ENCODE measurements around the gene IL1RAPL1.

IL1RAPL1 gene

DNA sequence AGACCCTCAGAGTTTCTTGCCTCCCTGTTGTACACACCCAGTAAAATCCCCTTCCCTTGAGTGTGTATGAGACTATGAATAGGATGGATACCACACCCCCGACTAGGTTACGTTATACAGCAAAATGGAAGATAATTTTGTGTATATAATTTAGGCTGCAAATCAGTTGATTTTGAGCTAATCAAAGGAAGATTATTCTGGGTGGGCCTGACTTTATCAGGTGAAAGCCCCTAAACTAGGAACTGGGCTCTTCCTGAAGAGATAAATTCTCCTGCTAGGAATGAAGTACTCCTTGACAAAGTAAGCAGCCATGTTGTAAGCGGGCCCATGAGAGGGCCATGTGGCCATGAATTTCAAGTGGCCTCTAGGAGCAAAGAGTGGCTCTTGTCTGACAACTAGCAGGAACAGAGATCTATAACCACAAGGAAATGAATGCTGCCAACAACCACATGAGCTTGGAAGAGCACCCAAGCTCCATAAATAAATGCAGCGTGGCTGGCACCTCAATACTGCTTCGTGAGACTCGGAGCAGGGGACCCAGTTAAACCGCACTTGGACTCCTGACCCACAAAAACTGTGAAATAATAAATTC, 646.4 kb downstream of the IL1RAPL1 start:
- no peak overlapping the region for H3K4me3 Mint-ChIP-seq
- no peaks in the 10 kb centered on the region for H3K27me3 Mint-ChIP-seq
- H3K9me3 Mint-ChIP-seq (ENCODE audit: low read depth) = peaks cover 3% of the 10 kb centered on the region
- H3K27ac Mint-ChIP-seq = no peak overlapping the region
- H3K4me1 Mint-ChIP-seq (ENCODE audit: low read depth) = no peaks in the 10 kb centered on the region
- H3K36me3 Mint-ChIP-seq = no peaks in the 10 kb centered on the region

DNA sequence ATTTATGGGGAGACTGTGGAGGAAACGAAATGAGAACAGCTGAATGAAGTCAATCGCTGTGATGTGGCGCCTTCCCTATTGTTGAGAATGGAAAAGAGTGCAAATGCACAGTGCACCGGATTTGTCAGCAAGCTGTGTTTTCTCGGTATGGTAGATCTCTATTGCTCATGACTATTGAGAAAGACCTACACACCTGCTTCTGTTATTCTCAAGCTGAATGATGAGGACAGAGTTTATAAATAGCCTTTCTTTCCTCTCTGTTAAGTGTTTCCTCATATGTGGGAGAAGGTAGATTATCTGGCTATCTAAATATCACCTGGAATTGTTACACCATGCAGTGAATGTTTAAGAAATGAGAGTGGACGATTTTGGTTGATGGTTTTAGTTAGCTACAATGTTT, 650.7 kb downstream of the IL1RAPL1 start:
- H3K27ac Mint-ChIP-seq = no peak overlapping the region
- peaks cover 3% of the 10 kb centered on the region for H3K9me3 Mint-ChIP-seq (ENCODE audit: low read depth)
- H3K4me3 Mint-ChIP-seq = no peak overlapping the region
- no peaks in the 10 kb centered on the region for H3K27me3 Mint-ChIP-seq
- H3K4me1 Mint-ChIP-seq (ENCODE audit: low read depth) = no peaks in the 10 kb centered on the region
- no peaks in the 10 kb centered on the region for H3K36me3 Mint-ChIP-seq

- Mint-ChIP-seq H3K9me3 (ENCODE audit: low read depth) (peaks cover 3% of the 10 kb centered on the region), H3K4me3 (no peak overlapping the region), H3K36me3 (no peaks in the 10 kb centered on the region), H3K27ac (no peak overlapping the region), H3K4me1 (ENCODE audit: low read depth) (no peaks in the 10 kb centered on the region), H3K27me3 (no peaks in the 10 kb centered on the region)
Observed at GRCh38 chrX:29241809-29242208, 654.6 kb downstream of the IL1RAPL1 start.

- no peaks in the 10 kb centered on the region for H3K36me3 Mint-ChIP-seq
- no peak overlapping the region for H3K27ac Mint-ChIP-seq
- H3K27me3 Mint-ChIP-seq = no peaks in the 10 kb centered on the region
- peaks cover 3% of the 10 kb centered on the region for H3K9me3 Mint-ChIP-seq (ENCODE audit: low read depth)
- no peaks in the 10 kb centered on the region for H3K4me1 Mint-ChIP-seq (ENCODE audit: low read depth)
- no peak overlapping the region for H3K4me3 Mint-ChIP-seq
Observed at GRCh38 chrX:29242856-29243255, 655.6 kb downstream of the IL1RAPL1 start.

DNA sequence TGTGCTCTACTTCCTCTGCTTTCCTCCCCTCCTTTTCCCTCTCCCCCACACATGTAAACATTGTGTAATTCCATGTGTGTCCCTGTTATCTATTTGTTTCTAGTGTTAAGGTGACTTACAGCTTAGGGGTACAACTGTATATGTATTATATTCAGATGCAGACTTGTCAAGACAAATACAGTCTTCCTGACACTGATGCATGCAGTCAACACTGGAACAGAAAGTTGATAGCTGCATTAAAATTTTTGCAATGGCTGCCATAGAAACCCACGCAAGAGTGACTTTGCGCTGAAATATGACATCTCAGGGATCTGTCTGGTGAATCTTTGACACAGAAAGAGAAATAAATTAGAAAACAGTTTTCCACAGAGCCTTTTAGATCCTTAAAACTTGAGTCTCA, 656.7 kb downstream of the IL1RAPL1 start:
- Mint-ChIP-seq H3K9me3 (ENCODE audit: low read depth) (no peaks in the 10 kb centered on the region), H3K4me3 (no peak overlapping the region), H3K36me3 (no peaks in the 10 kb centered on the region), H3K4me1 (ENCODE audit: low read depth) (no peaks in the 10 kb centered on the region), H3K27ac (no peak overlapping the region), H3K27me3 (no peaks in the 10 kb centered on the region)

GRCh38 chrX:29254515-29254914, 667.3 kb downstream of the IL1RAPL1 start:
- Mint-ChIP-seq H3K36me3 (no peaks in the 10 kb centered on the region), H3K9me3 (ENCODE audit: low read depth) (no peaks in the 10 kb centered on the region), H3K4me1 (ENCODE audit: low read depth) (no peaks in the 10 kb centered on the region), H3K27ac (no peak overlapping the region), H3K27me3 (no peaks in the 10 kb centered on the region), H3K4me3 (no peak overlapping the region)

DNA sequence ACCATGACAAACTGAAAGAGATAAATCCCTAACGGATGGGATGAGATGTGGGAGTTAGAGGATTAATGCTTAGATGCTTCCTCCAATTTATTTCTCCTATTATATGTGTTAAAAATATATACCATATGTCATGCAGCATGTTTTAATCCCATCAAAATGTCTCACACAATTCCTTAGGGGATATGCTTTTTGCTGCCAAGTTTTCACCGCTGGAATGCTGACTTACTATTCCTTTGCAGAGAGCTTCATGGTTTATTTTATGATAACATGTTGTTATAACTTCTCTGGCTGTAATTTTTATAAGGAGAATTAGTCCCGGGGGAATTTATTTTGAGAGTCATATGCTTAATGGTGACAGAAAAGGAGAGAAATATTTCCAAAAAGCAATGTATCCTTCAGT, 670.3 kb downstream of the IL1RAPL1 start:
- H3K36me3 Mint-ChIP-seq = no peaks in the 10 kb centered on the region
- no peaks in the 10 kb centered on the region for H3K4me1 Mint-ChIP-seq (ENCODE audit: low read depth)
- no peaks in the 10 kb centered on the region for H3K9me3 Mint-ChIP-seq (ENCODE audit: low read depth)
- no peaks in the 10 kb centered on the region for H3K27me3 Mint-ChIP-seq
- no peak overlapping the region for H3K4me3 Mint-ChIP-seq
- H3K27ac Mint-ChIP-seq = no peak overlapping the region

- Mint-ChIP-seq H3K4me3 (no peak overlapping the region), H3K4me1 (ENCODE audit: low read depth) (no peaks in the 10 kb centered on the region), H3K27me3 (no peaks in the 10 kb centered on the region), H3K9me3 (ENCODE audit: low read depth) (no peaks in the 10 kb centered on the region), H3K36me3 (no peaks in the 10 kb centered on the region), H3K27ac (no peak overlapping the region)
Observed at GRCh38 chrX:29269390-29269789, 682.1 kb downstream of the IL1RAPL1 start.

DNA sequence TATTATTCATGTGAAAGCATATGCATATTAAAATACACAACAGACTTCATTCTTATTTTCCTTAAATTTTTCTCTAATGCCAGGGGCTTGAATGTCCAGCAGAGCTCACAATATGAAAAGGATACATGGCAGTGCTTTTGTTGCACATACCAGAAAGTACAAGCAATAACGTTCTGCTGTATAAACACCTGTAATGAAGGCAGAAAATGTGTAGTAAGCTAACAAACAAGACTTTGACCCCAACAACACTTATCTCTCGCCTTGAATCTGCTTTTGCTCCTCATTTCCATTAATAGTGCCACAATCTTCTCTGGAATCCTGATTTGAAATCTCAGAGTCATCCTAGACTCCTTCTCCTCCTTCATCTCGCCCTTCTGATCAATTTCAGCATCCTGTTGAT, 687.3 kb downstream of the IL1RAPL1 start:
- Mint-ChIP-seq H3K27me3 (no peaks in the 10 kb centered on the region), H3K4me3 (no peak overlapping the region)

GRCh38 chrX:29275928-29276327, 688.7 kb downstream of the IL1RAPL1 start:
- no peaks in the 10 kb centered on the region for H3K9me3 Mint-ChIP-seq (ENCODE audit: low read depth)
- no peak overlapping the region for H3K4me3 Mint-ChIP-seq
- no peaks in the 10 kb centered on the region for H3K4me1 Mint-ChIP-seq (ENCODE audit: low read depth)
- H3K36me3 Mint-ChIP-seq = no peaks in the 10 kb centered on the region
- H3K27me3 Mint-ChIP-seq = no peaks in the 10 kb centered on the region
- no peak overlapping the region for H3K27ac Mint-ChIP-seq

More for the DNA sequence above, 687.3 kb downstream of the IL1RAPL1 start:
- Mint-ChIP-seq H3K9me3 (ENCODE audit: low read depth) (no peaks in the 10 kb centered on the region), H3K27ac (no peak overlapping the region), H3K4me1 (ENCODE audit: low read depth) (no peaks in the 10 kb centered on the region), H3K36me3 (no peaks in the 10 kb centered on the region)

DNA sequence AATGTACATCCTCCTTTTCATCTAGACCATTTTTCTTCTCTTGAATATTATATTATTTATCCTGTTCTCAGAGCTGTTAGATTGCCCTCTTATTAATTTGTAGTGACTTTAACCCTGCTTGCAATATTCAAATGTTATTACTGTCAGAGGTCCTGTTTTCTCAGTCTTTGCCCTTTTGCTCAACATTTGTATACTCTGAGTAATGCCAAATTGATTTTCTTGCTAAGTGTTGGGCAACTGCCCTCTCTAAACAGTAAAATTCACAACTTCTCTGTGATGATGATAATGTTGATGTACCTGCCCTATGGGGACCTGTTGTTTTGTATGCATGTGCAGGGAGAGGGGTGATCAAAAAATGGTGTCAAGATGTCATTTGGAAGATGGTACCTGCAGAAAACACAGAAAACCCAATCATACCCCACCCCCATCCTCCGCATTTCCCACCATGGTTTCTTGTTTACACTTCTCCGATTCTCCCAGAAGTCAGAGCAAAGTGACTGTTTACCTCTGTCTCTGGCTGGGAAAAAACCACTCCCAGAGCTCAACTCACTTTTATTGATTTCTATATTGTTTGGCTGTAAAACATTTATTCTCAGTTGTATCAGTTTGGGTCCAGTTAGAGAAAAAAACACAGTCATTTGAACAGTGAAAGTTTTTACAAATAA, 694.0 kb downstream of the IL1RAPL1 start:
- H3K4me3 Mint-ChIP-seq = no peak overlapping the region
- H3K4me1 Mint-ChIP-seq (ENCODE audit: low read depth) = no peaks in the 10 kb centered on the region
- H3K27ac Mint-ChIP-seq = no peak overlapping the region
- H3K36me3 Mint-ChIP-seq = no peaks in the 10 kb centered on the region
- H3K27me3 Mint-ChIP-seq = no peaks in the 10 kb centered on the region
- no peaks in the 10 kb centered on the region for H3K9me3 Mint-ChIP-seq (ENCODE audit: low read depth)

- Mint-ChIP-seq H3K9me3 (ENCODE audit: low read depth) (no peaks in the 10 kb centered on the region), H3K27ac (no peak overlapping the region), H3K27me3 (no peaks in the 10 kb centered on the region), H3K4me3 (no peak overlapping the region), H3K36me3 (no peaks in the 10 kb centered on the region), H3K4me1 (ENCODE audit: low read depth) (no peaks in the 10 kb centered on the region)
Observed at GRCh38 chrX:29285664-29286063, 698.4 kb downstream of the IL1RAPL1 start.

DNA sequence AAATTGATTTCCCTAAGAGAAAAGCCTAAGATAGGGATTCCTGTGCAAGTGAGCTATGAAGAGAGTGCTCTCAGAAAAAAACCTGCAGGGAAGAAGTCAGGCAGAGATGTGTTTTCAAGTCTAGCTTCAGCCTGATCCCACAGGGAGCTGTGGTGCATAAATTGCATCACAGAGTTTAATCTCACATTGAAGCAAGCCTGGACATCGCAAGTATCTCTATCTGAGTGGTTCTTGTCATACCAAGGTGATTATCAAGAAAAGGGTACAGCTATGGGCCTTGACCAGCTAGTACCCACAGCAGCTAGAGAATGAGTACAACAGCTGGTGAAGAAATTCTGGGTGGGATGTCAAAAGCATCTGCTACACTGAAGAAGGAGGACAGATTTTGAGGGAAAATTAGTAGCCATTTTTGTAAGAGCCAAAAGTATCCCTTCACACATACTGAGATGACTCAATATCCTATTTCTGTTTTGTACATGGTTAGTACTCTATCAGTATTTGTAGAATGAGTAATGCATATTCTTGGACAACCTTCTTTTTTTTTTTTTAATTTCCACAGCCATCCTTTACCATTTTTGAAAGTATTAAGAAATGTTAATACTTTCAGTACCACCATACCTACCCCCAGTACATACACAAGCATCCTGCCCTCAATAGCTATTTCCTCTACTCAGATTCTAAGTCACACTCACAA, 708.9 kb downstream of the IL1RAPL1 start:
- Mint-ChIP-seq H3K36me3 (no peaks in the 10 kb centered on the region), H3K27ac (no peak overlapping the region), H3K4me3 (no peak overlapping the region), H3K4me1 (ENCODE audit: low read depth) (no peaks in the 10 kb centered on the region), H3K9me3 (ENCODE audit: low read depth) (no peaks in the 10 kb centered on the region), H3K27me3 (no peaks in the 10 kb centered on the region)

DNA sequence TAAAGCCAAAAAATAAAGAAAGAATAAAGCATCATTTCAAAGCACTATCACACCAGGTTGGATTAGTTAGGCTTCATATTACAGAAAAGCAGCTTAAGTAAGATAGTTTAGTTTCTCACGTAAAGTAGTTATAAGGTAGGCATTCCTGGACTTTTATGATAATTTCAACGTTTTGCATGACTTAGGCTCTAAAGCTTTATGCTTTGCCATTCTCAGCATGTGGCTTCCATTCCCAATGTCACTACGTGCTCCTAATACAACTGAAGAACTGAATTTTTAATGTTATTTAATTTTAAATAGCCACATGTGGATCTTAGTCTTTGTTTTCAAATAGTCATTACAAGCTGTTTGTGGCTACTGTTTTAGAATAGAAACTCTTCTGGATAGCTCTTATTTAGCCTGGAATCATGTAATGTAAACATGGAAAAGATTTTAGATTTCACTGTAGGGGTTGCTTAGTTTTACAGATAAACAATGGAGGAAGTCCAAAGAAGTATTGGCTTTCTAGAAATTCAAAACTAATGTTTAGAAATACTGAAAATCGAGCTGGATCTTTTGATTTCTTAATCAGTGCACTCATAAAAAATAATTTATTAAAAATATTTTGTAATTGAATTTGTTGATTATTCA, 710.0 kb downstream of the IL1RAPL1 start:
- no peaks in the 10 kb centered on the region for H3K9me3 Mint-ChIP-seq (ENCODE audit: low read depth)
- no peaks in the 10 kb centered on the region for H3K27me3 Mint-ChIP-seq
- H3K27ac Mint-ChIP-seq = no peak overlapping the region
- no peak overlapping the region for H3K4me3 Mint-ChIP-seq
- H3K36me3 Mint-ChIP-seq = no peaks in the 10 kb centered on the region
- no peaks in the 10 kb centered on the region for H3K4me1 Mint-ChIP-seq (ENCODE audit: low read depth)

DNA sequence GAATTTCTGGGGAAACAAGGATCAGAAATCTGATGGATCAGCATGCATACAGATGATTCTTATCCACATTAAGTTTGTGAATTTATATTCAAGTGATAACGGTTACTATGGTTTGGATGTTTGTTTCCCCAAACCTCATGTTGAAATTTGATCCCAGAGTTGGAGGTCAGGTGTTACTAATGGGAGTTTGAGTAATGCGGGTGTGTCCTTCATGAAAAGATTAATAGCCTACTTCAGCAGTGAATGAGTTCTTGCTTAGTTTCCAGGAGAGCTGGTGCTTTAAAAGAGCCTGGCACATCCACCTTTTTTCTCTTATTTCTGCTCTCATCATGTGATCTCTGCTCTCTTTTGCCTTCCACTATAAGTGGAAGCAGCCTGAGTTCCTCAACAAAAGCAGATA, 712.4 kb downstream of the IL1RAPL1 start:
- Mint-ChIP-seq H3K4me1 (ENCODE audit: low read depth) (no peaks in the 10 kb centered on the region), H3K4me3 (no peak overlapping the region), H3K27me3 (no peaks in the 10 kb centered on the region), H3K9me3 (ENCODE audit: low read depth) (no peaks in the 10 kb centered on the region), H3K36me3 (no peaks in the 10 kb centered on the region), H3K27ac (no peak overlapping the region)
